AG09319 (cell line): ENCODE results near the gene RENBP.

Source experiments
- DNase-seq: peaks from one replicate; pipeline ENCODE4 v3.0.0-alpha.2; 2010; ENCODE audit warnings: low read depth; ENCODE audit errors: extremely low read depth
- TF ChIP-seq, protein P1 (sequence below): IDR thresholded peaks from 2 replicates; pipeline ENCODE4 v1.5.1; 2011; ENCODE audit warnings: low read depth, mild to moderate bottlenecking, inconsistent platforms, low read length, moderate library complexity

Gene RENBP

DNA sequence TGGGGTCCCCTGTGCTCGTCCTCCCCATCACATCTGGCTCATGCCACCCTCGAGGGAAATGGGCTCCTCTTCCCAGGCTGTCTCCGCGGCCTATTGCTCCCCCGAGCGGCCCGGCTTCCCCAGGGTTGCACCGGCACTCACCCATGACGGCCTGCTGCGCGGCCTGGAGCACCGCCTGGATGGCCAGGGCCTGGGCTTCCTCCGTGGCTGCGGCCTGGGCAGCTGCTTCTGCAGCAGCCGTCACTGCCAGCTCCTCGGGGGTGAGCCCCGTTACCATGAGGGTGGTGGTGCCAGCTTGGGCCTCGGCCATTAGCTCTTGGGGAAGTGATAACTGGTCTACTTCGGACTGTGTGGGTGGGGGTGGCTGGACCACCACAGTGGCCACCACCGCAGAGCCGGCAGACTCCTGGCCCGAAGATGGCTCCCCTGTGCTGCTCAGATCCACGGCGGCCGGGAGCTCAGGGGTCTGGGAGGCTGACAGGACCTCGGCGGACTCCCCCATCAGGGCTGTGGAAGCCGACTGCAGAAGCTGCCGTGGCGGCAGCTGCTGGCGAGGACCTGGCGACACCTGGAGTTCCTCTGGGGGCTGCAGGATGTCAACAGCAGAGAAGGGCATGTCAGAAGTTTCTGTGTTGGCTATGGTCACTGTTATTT is 8.1 kb upstream of the RENBP start:
- TF ChIP-seq, protein P1, sequence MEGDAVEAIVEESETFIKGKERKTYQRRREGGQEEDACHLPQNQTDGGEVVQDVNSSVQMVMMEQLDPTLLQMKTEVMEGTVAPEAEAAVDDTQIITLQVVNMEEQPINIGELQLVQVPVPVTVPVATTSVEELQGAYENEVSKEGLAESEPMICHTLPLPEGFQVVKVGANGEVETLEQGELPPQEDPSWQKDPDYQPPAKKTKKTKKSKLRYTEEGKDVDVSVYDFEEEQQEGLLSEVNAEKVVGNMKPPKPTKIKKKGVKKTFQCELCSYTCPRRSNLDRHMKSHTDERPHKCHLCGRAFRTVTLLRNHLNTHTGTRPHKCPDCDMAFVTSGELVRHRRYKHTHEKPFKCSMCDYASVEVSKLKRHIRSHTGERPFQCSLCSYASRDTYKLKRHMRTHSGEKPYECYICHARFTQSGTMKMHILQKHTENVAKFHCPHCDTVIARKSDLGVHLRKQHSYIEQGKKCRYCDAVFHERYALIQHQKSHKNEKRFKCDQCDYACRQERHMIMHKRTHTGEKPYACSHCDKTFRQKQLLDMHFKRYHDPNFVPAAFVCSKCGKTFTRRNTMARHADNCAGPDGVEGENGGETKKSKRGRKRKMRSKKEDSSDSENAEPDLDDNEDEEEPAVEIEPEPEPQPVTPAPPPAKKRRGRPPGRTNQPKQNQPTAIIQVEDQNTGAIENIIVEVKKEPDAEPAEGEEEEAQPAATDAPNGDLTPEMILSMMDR: no peak
- DNase-seq: no peak

DNA sequence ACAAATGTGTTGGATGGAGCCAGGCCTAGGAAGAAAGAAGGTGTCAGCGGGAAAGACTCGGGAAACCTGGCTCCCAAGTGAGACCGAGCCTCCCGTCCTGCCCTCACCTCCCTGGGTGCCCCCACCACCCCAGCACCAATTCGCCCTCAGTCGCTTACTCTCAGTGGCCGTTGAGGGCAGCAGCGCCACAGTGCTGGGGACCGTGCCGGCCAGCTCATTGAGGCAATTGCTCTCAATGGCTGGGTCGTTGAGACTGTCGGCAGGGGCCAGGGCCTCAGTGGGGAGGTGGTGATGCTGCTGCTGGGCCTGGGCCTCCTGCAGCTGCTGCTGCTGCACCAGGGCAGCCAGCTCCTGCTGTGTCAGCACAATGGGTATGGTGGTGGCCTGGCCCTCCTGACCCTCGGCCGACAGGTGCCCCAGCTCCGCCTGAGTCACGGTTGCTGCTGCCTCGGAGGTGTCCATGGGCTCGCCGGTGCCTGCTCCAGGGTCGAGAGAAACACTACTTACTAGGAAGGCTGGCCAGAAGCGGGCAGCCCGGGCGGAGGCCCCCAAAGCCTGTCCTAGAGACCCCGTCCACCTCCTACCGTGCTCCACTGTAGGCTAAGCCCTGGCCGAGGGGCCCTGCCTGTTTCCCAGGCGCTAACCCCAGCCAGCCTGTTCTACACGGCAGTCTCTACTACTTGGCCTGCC is 7.4 kb upstream of the RENBP start:
- TF ChIP-seq, protein P1: no peak
- DNase-seq: no peak

DNA sequence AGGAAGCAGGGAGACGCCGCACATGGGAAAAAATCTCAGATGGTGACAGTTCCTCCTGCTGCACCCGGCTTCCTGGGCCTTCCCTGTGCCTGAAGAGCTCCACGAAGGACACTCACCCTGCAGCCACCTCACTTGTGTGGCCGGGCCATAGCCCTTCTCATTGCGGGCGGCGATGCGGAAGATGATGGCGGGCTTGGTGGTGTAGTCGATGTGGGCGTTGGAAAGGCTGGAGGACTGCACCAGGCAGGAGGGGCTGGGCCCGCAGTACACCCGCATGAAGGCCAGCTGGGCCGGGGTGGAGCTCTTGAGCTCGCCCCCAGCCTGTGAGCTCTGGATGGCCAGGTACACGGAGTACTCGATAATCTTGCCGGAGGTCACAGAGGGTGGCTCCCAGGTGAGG is 5.7 kb upstream of the RENBP start:
- TF ChIP-seq, protein P1: no peak
- DNase-seq: no peak

DNA sequence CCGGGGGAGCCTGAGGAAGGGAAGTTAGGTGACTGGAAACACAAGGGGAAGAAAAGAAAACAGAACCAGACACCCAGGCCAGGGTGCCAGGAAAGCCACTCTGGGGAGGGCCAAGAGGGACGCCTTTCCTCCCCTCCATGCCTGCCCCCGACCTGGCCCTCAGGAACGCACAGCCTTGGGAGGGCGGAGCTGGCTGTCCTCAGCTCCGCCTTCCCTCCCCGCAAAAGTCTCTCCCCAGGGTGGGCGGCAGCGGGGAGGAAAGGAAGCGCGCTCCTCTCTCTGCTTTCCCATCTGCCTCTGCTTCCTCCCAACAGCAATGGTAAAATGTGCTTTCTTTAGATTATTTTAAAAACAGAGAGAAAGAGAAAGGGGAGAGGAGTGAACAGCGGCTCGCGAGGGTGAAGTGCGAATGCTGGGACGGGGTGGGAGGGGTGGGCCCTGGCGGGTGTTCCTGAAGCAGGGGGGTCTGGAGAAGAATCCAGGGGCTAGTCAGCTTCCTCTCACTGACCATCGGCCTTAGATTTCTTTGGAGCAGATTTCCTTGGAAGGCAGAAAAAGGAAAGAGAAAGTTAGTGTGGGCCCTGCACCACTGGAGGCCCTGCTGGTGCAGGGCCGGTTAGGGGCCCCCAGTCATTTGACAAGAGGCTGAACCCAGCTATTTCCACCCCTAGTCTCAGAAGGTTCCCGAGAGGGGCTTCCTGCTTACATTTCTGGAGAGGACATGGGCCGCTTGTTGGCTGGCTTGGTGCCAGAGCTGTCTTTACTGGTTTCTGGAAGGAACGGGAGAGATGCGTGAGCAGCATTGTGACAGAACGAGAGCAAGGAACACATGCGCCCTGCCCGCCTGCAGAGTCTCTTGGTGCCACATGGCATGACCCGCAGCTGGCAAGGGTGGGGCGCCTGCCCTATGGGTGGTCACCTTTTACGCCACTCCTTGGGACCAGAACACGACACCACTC is 4.7 kb upstream of the RENBP start:
- TF ChIP-seq, protein P1: no peak
- DNase-seq: no peak

DNA sequence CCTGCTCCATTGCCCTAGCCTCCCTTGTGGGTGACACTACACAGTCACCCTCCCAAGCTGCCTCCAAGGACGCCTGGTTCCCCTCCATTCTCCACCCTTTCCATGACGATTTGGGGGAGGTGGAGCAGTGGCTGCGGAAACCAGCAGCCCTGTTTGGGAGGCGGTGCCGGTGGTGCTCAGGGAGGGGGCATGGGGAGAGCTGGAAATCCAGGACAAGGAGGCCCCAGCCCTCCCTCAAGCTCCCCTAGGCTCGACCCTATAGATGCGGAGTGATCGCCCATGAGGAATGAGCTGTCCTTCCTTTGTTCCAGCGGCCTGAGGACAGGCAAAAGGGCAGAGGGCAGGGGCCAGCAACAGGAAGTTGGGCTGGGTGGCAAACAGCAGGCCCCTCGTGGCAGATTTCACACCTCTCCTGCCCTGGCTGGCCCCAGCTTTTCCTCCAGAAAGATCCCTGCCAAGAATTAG is 3.6 kb upstream of the RENBP start:
- no peak for DNase-seq

DNA sequence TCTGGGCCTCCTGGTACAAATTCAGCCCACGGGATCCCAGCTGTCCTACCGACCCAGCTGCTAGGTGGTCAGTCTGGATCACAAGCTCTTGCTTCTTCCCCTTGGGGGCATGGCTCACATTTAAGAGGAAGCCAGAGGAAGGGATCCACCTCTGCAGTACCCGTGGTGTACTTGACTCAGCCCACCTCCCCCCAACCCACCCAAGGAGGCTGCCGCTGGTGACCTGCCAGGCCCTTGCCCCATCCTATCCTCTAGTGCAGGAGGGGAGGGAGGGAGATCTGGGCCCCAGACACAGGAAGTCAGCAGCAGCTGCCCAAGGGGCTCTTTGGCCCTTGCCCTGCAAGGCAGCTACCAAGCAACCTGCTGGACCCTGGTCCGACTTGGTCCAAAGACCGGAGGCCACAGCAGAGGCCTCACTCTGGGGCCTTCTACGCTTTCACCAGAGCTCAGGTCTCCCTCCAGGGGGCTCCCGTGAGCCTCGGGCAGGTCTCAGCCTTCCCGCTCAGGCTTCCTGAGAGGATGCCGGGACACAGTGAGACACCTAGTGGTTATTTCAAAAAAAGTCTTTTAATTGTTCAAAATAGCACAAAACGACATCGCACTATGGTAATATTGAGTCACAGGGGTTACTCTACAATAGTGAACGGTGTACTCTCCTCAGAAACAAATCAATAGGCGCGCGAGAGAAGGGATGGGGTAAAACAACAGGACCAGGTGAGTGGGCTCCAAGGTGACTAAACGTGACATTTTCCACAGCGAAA is 2.7 kb upstream of the RENBP start:
- TF ChIP-seq, protein P1: peak; percentile 79
- peak; percentile 38 for DNase-seq

More for the DNA sequence above, 3.6 kb upstream of the RENBP start:
- TF ChIP-seq, protein P1: no peak
